Liver (tissue), 9 donors: Measurements from ENCODE around the gene JAG2. TPM values are rescaled to one million over a fixed set of nuclear protein-coding genes. Genes with fewer than 3 reads are reported as not detected.
A peak's percentile ranks its signal among the peaks of the same experiment; 100 is the strongest.

Experiments used
- DNase-seq: peaks from one replicate; pipeline ENCODE4 v3.0.0-alpha.2; 2017; ENCODE audit warnings: low spot score
- H3K27ac ChIP-seq, 2 donors: one replicate each; pipeline ENCODE4 v1.7.0; 2013; ENCODE audit warnings: inconsistent platforms in 2 of 2, low read length in 2 of 2, control low read depth in 1 of 2, low read depth in 1 of 2, mild to moderate bottlenecking in 1 of 2
- H3K27me3 ChIP-seq, 4 donors: one replicate each; pipeline versions ENCODE4 v1.6.1 to v1.7.0; 2013; ENCODE audit warnings: low read length in 3 of 4, inconsistent platforms in 1 of 4, mild to moderate bottlenecking in 1 of 4, moderate library complexity in 1 of 4; ENCODE audit not compliant: control insufficient read depth in 4 of 4, insufficient read depth in 4 of 4
- H3K36me3 ChIP-seq, 4 donors: one replicate each; pipeline versions ENCODE4 v1.6.1 to v1.7.0; 2013; ENCODE audit warnings: low read length in 3 of 4, mild to moderate bottlenecking in 3 of 4, low read depth in 1 of 4, moderate library complexity in 1 of 4; ENCODE audit not compliant: control insufficient read depth in 4 of 4, insufficient read depth in 3 of 4
- H3K4me1 ChIP-seq, 4 donors: one replicate each; pipeline versions ENCODE4 v1.6.1 to v1.7.0; 2013; ENCODE audit warnings: low read length in 3 of 4, mild to moderate bottlenecking in 3 of 4, moderate library complexity in 1 of 4; ENCODE audit not compliant: control insufficient read depth in 4 of 4, insufficient read depth in 4 of 4
- H3K4me3 ChIP-seq, 3 donors: one replicate each; pipeline versions ENCODE4 v1.6.1 to v1.7.0; 2013; ENCODE audit warnings: low read length in 3 of 3, control low read depth in 1 of 3, low read depth in 1 of 3, mild to moderate bottlenecking in 1 of 3
- H3K9ac ChIP-seq, 2 donors: one replicate each; pipeline ENCODE4 v1.7.0; 2013; ENCODE audit warnings: low read length in 2 of 2, mild to moderate bottlenecking in 2 of 2, moderate library complexity in 2 of 2, control low read depth in 1 of 2, low read depth in 1 of 2
- H3K9me3 ChIP-seq, 4 donors: one replicate each; pipeline versions ENCODE4 v1.6.1 to v1.7.0; 2013; ENCODE audit warnings: low read length in 3 of 4; ENCODE audit not compliant: control insufficient read depth in 4 of 4
- ATF3 ChIP-seq: IDR thresholded peaks from 2 replicates; pipeline ENCODE4 v1.6.1; 2016; ENCODE audit warnings: antibody characterized with exemption
- CTCF ChIP-seq: fragments of 150-350 bp; IDR thresholded peaks from 2 replicates; pipeline ENCODE4 v1.5.1; 2017; ENCODE audit warnings: improper control_type of control experiment, low read depth, low read length; ENCODE audit not compliant: missing input control
- EGR1 ChIP-seq, 2 donors: IDR thresholded peaks; 2 replicates each; pipeline ENCODE4 v1.6.1; 2016 to 2018; ENCODE audit warnings: antibody characterized with exemption in 2 of 2, low read depth in 2 of 2
- FOXA1 ChIP-seq: IDR thresholded peaks from 2 replicates; pipeline ENCODE4 v1.6.1; 2016; ENCODE audit warnings: antibody characterized with exemption
- FOXA2 ChIP-seq: IDR thresholded peaks from 2 replicates; pipeline ENCODE4 v1.6.1; 2016; ENCODE audit warnings: antibody characterized with exemption
- GABPA ChIP-seq, 2 donors: IDR thresholded peaks in 1 of 2; conservative IDR thresholded peaks in 1 of 2; 2 replicates each; pipeline ENCODE4 v1.6.1; 2016; ENCODE audit warnings: antibody characterized with exemption in 2 of 2, mild to moderate bottlenecking in 1 of 2, moderate library complexity in 1 of 2
- HNF4A ChIP-seq, 2 donors: conservative IDR thresholded peaks; 2 replicates each; pipeline ENCODE4 v1.6.1; 2016; ENCODE audit warnings: antibody characterized with exemption in 2 of 2, mild to moderate bottlenecking in 2 of 2
- HNF4G ChIP-seq: IDR thresholded peaks from 2 replicates; pipeline ENCODE4 v1.6.1; 2016; ENCODE audit warnings: antibody characterized with exemption
- JUND ChIP-seq, 2 donors: IDR thresholded peaks; 2 replicates each; pipeline ENCODE4 v1.6.1; 2016; ENCODE audit warnings: antibody characterized with exemption in 2 of 2
- MAX ChIP-seq: IDR thresholded peaks from 2 replicates; pipeline ENCODE4 v1.6.1; 2016; ENCODE audit warnings: antibody characterized with exemption
- NR2F2 ChIP-seq: IDR thresholded peaks from 2 replicates; pipeline ENCODE4 v1.6.1; 2016; ENCODE audit warnings: antibody characterized with exemption
- RAD21 ChIP-seq, 2 donors: IDR thresholded peaks; 2 replicates each; pipeline ENCODE4 v1.6.1; 2016; ENCODE audit warnings: antibody characterized with exemption in 2 of 2, mild to moderate bottlenecking in 2 of 2
- REST ChIP-seq: IDR thresholded peaks from 2 replicates; pipeline ENCODE4 v1.6.1; 2016; ENCODE audit warnings: antibody characterized with exemption, mild to moderate bottlenecking
- RXRA ChIP-seq, 2 donors: IDR thresholded peaks; 2 replicates each; pipeline ENCODE4 v1.6.1; 2017 to 2018; ENCODE audit warnings: antibody characterized with exemption in 2 of 2, mild to moderate bottlenecking in 1 of 2
- SP1 ChIP-seq: IDR thresholded peaks from 2 replicates; pipeline ENCODE4 v1.6.1; 2018; ENCODE audit warnings: antibody characterized with exemption, mild to moderate bottlenecking
- TAF1 ChIP-seq: conservative IDR thresholded peaks from 2 replicates; pipeline ENCODE4 v1.6.1; 2016; ENCODE audit warnings: antibody characterized with exemption, mild to moderate bottlenecking
- YY1 ChIP-seq: IDR thresholded peaks from 2 replicates; pipeline ENCODE4 v1.6.1; 2016; ENCODE audit warnings: antibody characterized with exemption, mild to moderate bottlenecking
- ZBTB33 ChIP-seq: IDR thresholded peaks from 2 replicates; pipeline ENCODE4 v1.6.1; 2016; ENCODE audit warnings: antibody characterized with exemption
- WGBS: extraction: QIAGEN DNeasy Blood & Tissue Kit; methylation state at CpG from one replicate; pipeline ENCODE4 v1.1.7; 2013; 5-methylcytosine and 5-hydroxymethylcytosine counted together
- polyA plus RNA-seq, 2 donors: library from polyadenylated mRNA; stranded (reverse) in 1 of 2; unstranded in 1 of 2; fragments of 200-250 nt in 1 of 2; fragments of >200 nt in 1 of 2; fragmentation: Nextera tagmentation in 1 of 2; extraction: Ambion mirVana in 1 of 2; gene quantifications; one replicate each; pipeline versions ENCODE4 v1.2.1 to v1.2.3, GENCODE V29; 2013 to 2015
- total RNA-seq, 2 donors: library from RNA; depleted of rRNA; stranded (reverse); fragments of >200 nt; gene quantifications; one replicate each; pipeline ENCODE4 v1.2.3, GENCODE V29; 2014
- donor health status: healthy.
- donor health status: healthy.
- donor health status: healthy.
- donor health status: healthy.
- donor health status: healthy.

Gene JAG2
- total and polyA plus RNA-seq, 4 donors, result 0.24 to 1.0 (median 0.54) TPM

- TF ChIP-seq NR2F2 (no peak), HNF4A (conservative IDR thresholded peaks at IDR 0.05) (peak in 1 of 2 donors; percentile 32)
- Histone ChIP-seq H3K4me1 (peaks cover 20 to 51% (median 32%) of the 10 kb centered on the region in 4 donors), H3K27me3 (peaks cover 0 to 2% (median 0%) of the 10 kb centered on the region in 4 donors), H3K27ac (peak overlapping the region; percentile 61 to 62), H3K36me3 (no peaks in the 10 kb centered on the region), H3K4me3 (peak overlapping the region in 1 of 3 donors; percentile 64), H3K9me3 (no peaks in the 10 kb centered on the region), H3K9ac (no peak overlapping the region)
- DNase-seq, result no peak
- 59% methylated on average over 25 of the region's 25 CpGs for WGBS
Observed at GRCh38 chr14:105092171-105093037, 76.2 kb downstream of the JAG2 start.

- no peak overlapping the region for H3K9ac ChIP-seq
- no peaks in the 10 kb centered on the region for H3K9me3 ChIP-seq
- DNase-seq, result no peak
- H3K36me3 ChIP-seq, result no peaks in the 10 kb centered on the region
- peaks cover 26 to 58% (median 36%) of the 10 kb centered on the region in 4 donors for H3K4me1 ChIP-seq
- peak in 1 of 2 donors; percentile 63 for TF ChIP-seq JUND (IDR thresholded peaks at IDR 0.05)
- peak; percentile 86 for TF ChIP-seq NR2F2
- TF ChIP-seq FOXA2, result peak; percentile 34
- TF ChIP-seq CTCF, result no peak
- peak; percentile 94 to 96 for TF ChIP-seq RXRA (IDR thresholded peaks at IDR 0.05)
- peak; percentile 67 for TF ChIP-seq REST
- peak; percentile 91 for TF ChIP-seq SP1
- no peak for TF ChIP-seq MAX
- TF ChIP-seq YY1, result peak; percentile 80
- TF ChIP-seq ATF3, result no peak
- no peak for TF ChIP-seq HNF4G
- peak in 1 of 2 donors; percentile 56 for TF ChIP-seq GABPA (IDR thresholded peaks at IDR 0.05 in 1 of 2, conservative IDR thresholded peaks at IDR 0.05 in 1 of 2)
- no peak for TF ChIP-seq TAF1
- peak; percentile 87 for TF ChIP-seq FOXA1
- TF ChIP-seq ZBTB33, result no peak
- TF ChIP-seq RAD21 (IDR thresholded peaks at IDR 0.05), result peak; percentile 42 to 43
- TF ChIP-seq EGR1 (IDR thresholded peaks at IDR 0.05; ENCODE audit: low read depth in 2 of 2), result peak; percentile 80 to 97
- peak; percentile 84 to 96 for TF ChIP-seq HNF4A (conservative IDR thresholded peaks at IDR 0.05)
- H3K4me3 ChIP-seq, result no peak overlapping the region
- peak overlapping the region; percentile 61 to 62 for H3K27ac ChIP-seq
- peaks cover 0 to 2% (median 0%) of the 10 kb centered on the region in 4 donors for H3K27me3 ChIP-seq
- WGBS, result 25% methylated on average over 19 of the region's 19 CpGs
Observed at GRCh38 chr14:105091517-105092170, 76.9 kb downstream of the JAG2 start.
